ENCODE measurements around the gene SETD7.

GRCh38 chr4:139524062-139524631, 31.9 kb downstream of the SETD7 start:
- TF ChIP-seq CTCF (IDR thresholded peaks at IDR 0.05; ENCODE audit: extremely low read depth in 1 of 2, insufficient read depth in 1 of 2, low read depth in 1 of 2, low read length in 2 of 2) (no peak), POLR2A (IDR thresholded peaks at IDR 0.05; ENCODE audit: low read depth, low read length) (no peak), EZH2 (IDR thresholded peaks at IDR 0.05; ENCODE audit: borderline replicate concordance, low read depth, low read length, severe bottlenecking) (no peak), POLR2AphosphoS5 (IDR thresholded peaks at IDR 0.05; ENCODE audit: insufficient read depth, low read depth, low read length) (no peak), MAX (IDR thresholded peaks at IDR 0.05; ENCODE audit: insufficient read depth, insufficient read length) (no peak), FOS (IDR thresholded peaks at IDR 0.05; ENCODE audit: borderline replicate concordance, insufficient read depth, low read length) (no peak), JUN (IDR thresholded peaks at IDR 0.05; ENCODE audit: borderline replicate concordance, insufficient read depth, insufficient read length, low read depth) (no peak), MYC (IDR thresholded peaks at IDR 0.05; ENCODE audit: low read depth, low read length) (no peak)

All from endothelial cell of umbilical vein (primary cell).